ENCODE data around the gene FAM83D. TPM values are rescaled to one million over a fixed set of nuclear protein-coding genes. Genes with fewer than 3 reads are reported as not detected.

The FAM83D gene
- total and polyA plus RNA-seq, 2 of the 8 experiments (the other 6 are each of a cell fraction or from before 2014, with no cell fraction given): 60.9 to 62.6 TPM

- WGBS, 2 experiments (ENCODE audit: extremely low coverage in 1 of 2, insufficient coverage in 1 of 2, insufficient read length in 1 of 2, insufficient replicate concordance in 2 of 2, low coverage in 1 of 2, low lambda C conversion rate in 2 of 2, missing lambda C conversion rate in 1 of 2): 93% methylated on average over 13 of the region's 13 CpGs; no CpG with 5 or more reads in 1 of the 2 experiments
- no peak overlapping the region for H2AFZ ChIP-seq (ENCODE audit: low read length)
Observed at GRCh38 chr20:38900606-38901005, 25.6 kb upstream of the FAM83D start.

More at GRCh38 chr20:38900606-38901005, 25.6 kb upstream of the FAM83D start:
- DNase-seq (ENCODE audit: low read depth in 1 of 2, low spot score in 2 of 2): no peak
- Histone ChIP-seq H3K79me2 (ENCODE audit: control insufficient read depth in 1 of 2, insufficient read depth in 2 of 2, low read length in 2 of 2) (no peaks in the 10 kb centered on the region; a peak in 1 of 4 replicates), H3K14ac (ENCODE audit: insufficient read length) (no peak overlapping the region), H3K18ac (ENCODE audit: extremely low read depth, low read length) (no peak overlapping the region), H3K4me2 (ENCODE audit: insufficient read depth in 1 of 2, low read depth in 2 of 2, low read length in 2 of 2) (no peak overlapping the region), H2BK20ac (ENCODE audit: low read length) (no peak overlapping the region), H2BK15ac (ENCODE audit: low read length) (no peak overlapping the region), H3K4ac (replicated peaks; ENCODE audit: insufficient read length, low read depth, low read length) (no peak overlapping the region), H4K91ac (replicated peaks; ENCODE audit: insufficient read length, low read length) (no peak overlapping the region), H3K23ac (ENCODE audit: insufficient read length) (no peak overlapping the region), H4K5ac (ENCODE audit: insufficient read length, low read depth, low read length) (no peak overlapping the region), H3K9me3 (ENCODE audit: insufficient read depth in 2 of 2, low read depth in 1 of 2, low read length in 1 of 2) (no peaks in the 10 kb centered on the region), H3K36me3 (ENCODE audit: control insufficient read depth in 2 of 4, insufficient read depth in 4 of 4, low read length in 3 of 4) (no peaks in the 10 kb centered on the region), H3K9ac (replicated peaks in 1 of 4; ENCODE audit: extremely low read depth in 1 of 4, low read depth in 3 of 4, low read length in 3 of 4) (no peak overlapping the region), H4K20me1 (replicated peaks in 1 of 2; ENCODE audit: control insufficient read depth in 1 of 2, insufficient read depth in 2 of 2, low read length in 2 of 2) (peaks cover 0 to 3% of the 10 kb centered on the region in 2 experiments), H2AK5ac (ENCODE audit: low read depth, low read length) (no peak overlapping the region), H3K79me1 (ENCODE audit: low read depth, low read length) (no peaks in the 10 kb centered on the region), H4K8ac (ENCODE audit: extremely low read depth, insufficient read depth, low read length) (no peak overlapping the region), H3K23me2 (ENCODE audit: low read depth, low read length) (peaks cover 3% of the 10 kb centered on the region; the same call in 1 of the 2 replicates), H2BK120ac (replicated peaks; ENCODE audit: low read depth, low read length) (no peak overlapping the region), H3K27me3 (replicated peaks in 1 of 4; ENCODE audit: control insufficient read depth in 3 of 4, extremely low read depth in 1 of 4, insufficient read depth in 3 of 4, low read length in 3 of 4) (no peaks in the 10 kb centered on the region), H3K27ac (ENCODE audit: low read depth, low read length) (no peak overlapping the region), H3K4me3 (ENCODE audit: extremely low read depth in 1 of 4, insufficient read depth in 2 of 4, low read depth in 3 of 4, low read length in 4 of 4) (no peak overlapping the region), H2BK5ac (ENCODE audit: low read depth, low read length) (no peak overlapping the region), H3K56ac (replicated peaks; ENCODE audit: insufficient read length, low read depth, low read length) (no peak overlapping the region), H2BK12ac (ENCODE audit: low read depth, low read length) (no peak overlapping the region), H3K4me1 (replicated peaks in 1 of 4; ENCODE audit: control insufficient read depth in 3 of 4, insufficient read depth in 4 of 4, low read length in 3 of 4) (no peaks in the 10 kb centered on the region)
- FAIRE-seq: no peak
- CTCF ChIA-PET (ENCODE audit: partially characterized antibody): interaction anchor here (1.0 to 2.5 kb wide), 2 partner anchors 11 to 19 kb away, joined by 4 to 16 read pairs; no protein-coding TSS in a partner anchor
- POLR2A ChIA-PET (ENCODE audit: partially characterized antibody): no interaction called here
